ENCODE data around the gene CTNNBL1. TPM values are rescaled to one million over a fixed set of nuclear protein-coding genes. Genes with fewer than 3 reads are reported as not detected.

The CTNNBL1 gene
- total and polyA plus RNA-seq, 2 experiments from 2014 or later = 27.6 to 55.0 TPM

- DNase-seq (ENCODE audit: low spot score) = no peak
- H3K79me2 ChIP-seq = peaks cover 91% of the 10 kb centered on the region
- peaks cover 1% of the 10 kb centered on the region for H3K4me1 ChIP-seq (ENCODE audit: insufficient read depth)
- H3K27me3 ChIP-seq = no peaks in the 10 kb centered on the region
- 80% methylated on average over 3 of the region's 3 CpGs for WGBS (ENCODE audit: low lambda C conversion rate, missing lambda C conversion rate)
- H4K20me1 ChIP-seq (ENCODE audit: insufficient read depth, poor library complexity, severe bottlenecking) = no peaks in the 10 kb centered on the region
- no peaks in the 10 kb centered on the region for H3K9me2 ChIP-seq (replicated peaks; ENCODE audit: insufficient read depth)
- H3K4me2 ChIP-seq = no peak overlapping the region
- no peak overlapping the region for H2AFZ ChIP-seq
- no peak overlapping the region for H3K4me3 ChIP-seq
- H3K9me3 ChIP-seq (ENCODE audit: low read depth) = no peaks in the 10 kb centered on the region
- TF ChIP-seq CTCF (IDR thresholded peaks at IDR 0.05; ENCODE audit: poor library complexity) (no peak), EZH2phosphoT487 (IDR thresholded peaks at IDR 0.05; ENCODE audit: low read depth, severe bottlenecking, unreplicated experiment) (no peak), EZH2 (IDR thresholded peaks at IDR 0.05; ENCODE audit: borderline replicate concordance) (no peak)
- no peak overlapping the region for H3K27ac ChIP-seq
- H3K36me3 ChIP-seq (replicated peaks; ENCODE audit: insufficient read depth, low read depth) = no peaks in the 10 kb centered on the region
These were observed 12.5 kb downstream of the CTNNBL1 start for GRCh38 chr20:37706298-37706697.

- WGBS (ENCODE audit: low lambda C conversion rate, missing lambda C conversion rate) = 75% methylated on average over 2 of the region's 2 CpGs
- TF ChIP-seq EZH2phosphoT487 (IDR thresholded peaks at IDR 0.05; ENCODE audit: low read depth, severe bottlenecking, unreplicated experiment) = no peak
- no peak overlapping the region for H3K4me3 ChIP-seq
- no peak overlapping the region for H2AFZ ChIP-seq
- H4K20me1 ChIP-seq (ENCODE audit: insufficient read depth, poor library complexity, severe bottlenecking) = no peaks in the 10 kb centered on the region
- H3K27me3 ChIP-seq = no peaks in the 10 kb centered on the region
- H3K27ac ChIP-seq = peak overlapping the region; percentile 80
- H3K9me3 ChIP-seq (ENCODE audit: low read depth) = no peaks in the 10 kb centered on the region
- no peaks in the 10 kb centered on the region for H3K36me3 ChIP-seq (replicated peaks; ENCODE audit: insufficient read depth, low read depth)
- H3K4me2 ChIP-seq = no peak overlapping the region
- peaks cover 25% of the 10 kb centered on the region for H3K4me1 ChIP-seq (ENCODE audit: insufficient read depth)
- H3K79me2 ChIP-seq = peaks cover 93% of the 10 kb centered on the region
- DNase-seq (ENCODE audit: low spot score) = peak; percentile 53
- H3K9me2 ChIP-seq (replicated peaks; ENCODE audit: insufficient read depth) = no peaks in the 10 kb centered on the region
These were observed 17.2 kb downstream of the CTNNBL1 start for GRCh38 chr20:37711001-37711400.

- TF ChIP-seq EZH2 (IDR thresholded peaks at IDR 0.05; ENCODE audit: borderline replicate concordance) = no peak
- no peak for TF ChIP-seq CTCF (IDR thresholded peaks at IDR 0.05; ENCODE audit: poor library complexity)
- no peak for TF ChIP-seq EZH2phosphoT487 (IDR thresholded peaks at IDR 0.05; ENCODE audit: low read depth, severe bottlenecking, unreplicated experiment)
- Histone ChIP-seq H3K36me3 (replicated peaks; ENCODE audit: insufficient read depth, low read depth) (no peaks in the 10 kb centered on the region), H3K4me3 (no peak overlapping the region), H3K4me2 (no peak overlapping the region), H3K27ac (peak overlapping the region; percentile 80), H3K27me3 (no peaks in the 10 kb centered on the region), H2AFZ (no peak overlapping the region), H4K20me1 (ENCODE audit: insufficient read depth, poor library complexity, severe bottlenecking) (no peaks in the 10 kb centered on the region), H3K4me1 (ENCODE audit: insufficient read depth) (peaks cover 25% of the 10 kb centered on the region), H3K79me2 (peaks cover 92% of the 10 kb centered on the region), H3K9me3 (ENCODE audit: low read depth) (no peaks in the 10 kb centered on the region), H3K9me2 (replicated peaks; ENCODE audit: insufficient read depth) (no peaks in the 10 kb centered on the region)
- DNase-seq (ENCODE audit: low spot score) = no peak
- WGBS (ENCODE audit: low lambda C conversion rate, missing lambda C conversion rate) = 70% methylated on average over 9 of the region's 9 CpGs
These were observed 18.4 kb downstream of the CTNNBL1 start for GRCh38 chr20:37711994-37712964.

GRCh38 chr20:37713396-37713795 lies 19.6 kb downstream of the CTNNBL1 start:
- Histone ChIP-seq H3K27me3 (no peaks in the 10 kb centered on the region), H3K9me3 (ENCODE audit: low read depth) (no peaks in the 10 kb centered on the region), H3K9me2 (replicated peaks; ENCODE audit: insufficient read depth) (no peaks in the 10 kb centered on the region), H3K79me2 (peaks cover 83% of the 10 kb centered on the region), H3K27ac (no peak overlapping the region), H3K4me3 (no peak overlapping the region), H4K20me1 (ENCODE audit: insufficient read depth, poor library complexity, severe bottlenecking) (no peaks in the 10 kb centered on the region), H3K4me2 (no peak overlapping the region), H3K36me3 (replicated peaks; ENCODE audit: insufficient read depth, low read depth) (no peaks in the 10 kb centered on the region), H2AFZ (no peak overlapping the region), H3K4me1 (ENCODE audit: insufficient read depth) (peaks cover 25% of the 10 kb centered on the region)
- 93% methylated on average over 4 of the region's 4 CpGs for WGBS (ENCODE audit: low lambda C conversion rate, missing lambda C conversion rate)
- TF ChIP-seq EZH2 (IDR thresholded peaks at IDR 0.05; ENCODE audit: borderline replicate concordance) (no peak), CTCF (IDR thresholded peaks at IDR 0.05; ENCODE audit: poor library complexity) (no peak), EZH2phosphoT487 (IDR thresholded peaks at IDR 0.05; ENCODE audit: low read depth, severe bottlenecking, unreplicated experiment) (no peak)
- no peak for DNase-seq (ENCODE audit: low spot score)

All from hepatocyte (in vitro differentiated cells).